Inflammatory macrophage (primary cell): Measurements from ENCODE around the gene MPP4.
"Not testable (repeated sequence)": the region's sequence is repeated elsewhere in the genome, so short reads cannot be mapped to it uniquely, and the experiment has no call there.

Experiments used
- DNase-seq, 2 donors: peaks; one replicate each; pipeline ENCODE4 v3.0.0-alpha.2; 2020 to 2022

The MPP4 gene

GRCh38 chr2:201673546-201673945 lies 24.9 kb downstream of the MPP4 start:
- no peak for DNase-seq

GRCh38 chr2:201671205-201671604 lies 27.2 kb downstream of the MPP4 start:
- DNase-seq = not testable (repeated sequence)

GRCh38 chr2:201669865-201670264 lies 28.6 kb downstream of the MPP4 start:
- no peak for DNase-seq

GRCh38 chr2:201668402-201668910 lies 30.0 kb downstream of the MPP4 start:
- no peak for DNase-seq

- DNase-seq = no peak
Measured at GRCh38 chr2:201664334-201664733, 34.1 kb downstream of the MPP4 start.

- peak in 1 of 2 donors; percentile 43 for DNase-seq
Measured at GRCh38 chr2:201661366-201661765, 37.1 kb downstream of the MPP4 start.

- no peak for DNase-seq
Measured at GRCh38 chr2:201660293-201660895, 38.0 kb downstream of the MPP4 start.

- no peak for DNase-seq
Measured at GRCh38 chr2:201656740-201657139, 41.7 kb downstream of the MPP4 start.

GRCh38 chr2:201656102-201656501 lies 42.3 kb downstream of the MPP4 start:
- DNase-seq = no peak

GRCh38 chr2:201654616-201655384 lies 43.6 kb downstream of the MPP4 start:
- no peak for DNase-seq

GRCh38 chr2:201653221-201653620 lies 45.2 kb downstream of the MPP4 start:
- no peak for DNase-seq

GRCh38 chr2:201649442-201649841 lies 49.0 kb downstream of the MPP4 start:
- DNase-seq = no peak

GRCh38 chr2:201647431-201647830 lies 51.0 kb downstream of the MPP4 start:
- no peak for DNase-seq

GRCh38 chr2:201644001-201644400 lies 54.4 kb downstream of the MPP4 start:
- no peak for DNase-seq

GRCh38 chr2:201643216-201643890 lies 55.1 kb downstream of the MPP4 start, which contains the start of gene TMEM237:
Gene TMEM237, minus strand, starts transcription at chr2:201643503. Its CDS starts 103 bp downstream, at chr2:201643400.
- DNase-seq = no peak

- DNase-seq = peak; percentile 59 to 78
Measured at GRCh38 chr2:201642579-201643215, 55.7 kb downstream of the MPP4 start.

- DNase-seq = no peak
Measured at GRCh38 chr2:201642086-201642578, 56.3 kb downstream of the MPP4 start.

GRCh38 chr2:201639205-201639604 lies 59.2 kb downstream of the MPP4 start:
- DNase-seq = no peak

- no peak for DNase-seq
Measured at GRCh38 chr2:201638326-201638725, 60.1 kb downstream of the MPP4 start.

- DNase-seq = no peak
Measured at GRCh38 chr2:201633661-201634249, 64.7 kb downstream of the MPP4 start.

- no peak for DNase-seq
Measured at GRCh38 chr2:201631041-201631440, 67.4 kb downstream of the MPP4 start.

GRCh38 chr2:201630577-201630976 lies 67.9 kb downstream of the MPP4 start:
- no peak for DNase-seq
